HEK293 (cell line): ENCODE results near the gene FYTTD1.

ENCODE experiments used
- ATF2 ChIP-seq: fragments of 450-650 bp; formaldehyde crosslinking; IDR thresholded peaks from 2 replicates; pipeline ENCODE4 v1.5.1; 2016; ENCODE audit warnings: missing biosample characterization, missing genetic modification characterization, low read depth
- CTCF ChIP-seq: fragments of 450-650 bp; formaldehyde crosslinking; IDR thresholded peaks from 2 replicates; pipeline ENCODE4 v1.5.1; 2016; ENCODE audit warnings: missing biosample characterization, missing genetic modification characterization
- MZF1 ChIP-seq: fragments of 450-650 bp; formaldehyde crosslinking; IDR thresholded peaks from 2 replicates; pipeline ENCODE4 v1.5.1; 2017; ENCODE audit warnings: missing biosample characterization, missing genetic modification characterization, borderline replicate concordance
- REST ChIP-seq: fragments of 450-650 bp; formaldehyde crosslinking; IDR thresholded peaks from 2 replicates; pipeline ENCODE4 v1.5.1; 2016; ENCODE audit warnings: missing biosample characterization, missing genetic modification characterization
- ZNF112 ChIP-seq: fragments of 450-650 bp; formaldehyde crosslinking; IDR thresholded peaks from 2 replicates; pipeline ENCODE4 v1.5.0; 2017; ENCODE audit warnings: missing biosample characterization, missing genetic modification characterization
- ZNF133 ChIP-seq: fragments of 450-650 bp; formaldehyde crosslinking; IDR thresholded peaks from 2 replicates; pipeline ENCODE4 v1.5.1; 2016; ENCODE audit warnings: missing biosample characterization, missing genetic modification characterization
- ZNF19 ChIP-seq: fragments of 450-650 bp; formaldehyde crosslinking; IDR thresholded peaks from 2 replicates; pipeline ENCODE4; 2016; ENCODE audit warnings: missing biosample characterization, missing genetic modification characterization, low read depth
- ZNF214 ChIP-seq: fragments of 450-650 bp; formaldehyde crosslinking; IDR thresholded peaks from 2 replicates; pipeline ENCODE4 v1.5.1; 2017; ENCODE audit warnings: missing biosample characterization, mild to moderate bottlenecking, missing genetic modification characterization, borderline replicate concordance
- ZNF366 ChIP-seq: fragments of 450-650 bp; formaldehyde crosslinking; conservative IDR thresholded peaks from 2 replicates; pipeline ENCODE4 v1.5.1; 2016; ENCODE audit warnings: missing biosample characterization, missing genetic modification characterization
- ZNF449 ChIP-seq: fragments of 450-650 bp; formaldehyde crosslinking; IDR thresholded peaks from 2 replicates; pipeline ENCODE4 v1.5.1; 2017; ENCODE audit warnings: missing biosample characterization, mild to moderate bottlenecking, missing genetic modification characterization, moderate library complexity
- ZNF514 ChIP-seq: fragments of 450-650 bp; formaldehyde crosslinking; IDR thresholded peaks from 2 replicates; pipeline ENCODE4 v1.5.1; 2016; ENCODE audit warnings: missing biosample characterization, missing genetic modification characterization
- ZNF629 ChIP-seq: fragments of 450-650 bp; formaldehyde crosslinking; IDR thresholded peaks from 2 replicates; pipeline ENCODE4 v1.5.1; 2017; ENCODE audit warnings: missing biosample characterization, missing genetic modification characterization
- ZSCAN5A ChIP-seq: fragments of 450-650 bp; formaldehyde crosslinking; IDR thresholded peaks from 2 replicates; pipeline ENCODE4 v1.5.1; 2016; ENCODE audit warnings: missing biosample characterization, missing genetic modification characterization

- TF ChIP-seq ZNF514 (tag by site-specific recombination) = no peak
- TF ChIP-seq ATF2 (tag by site-specific recombination) = no peak
- TF ChIP-seq MZF1 = no peak
- no peak for TF ChIP-seq CTCF
- TF ChIP-seq ZNF366 (tag by site-specific recombination) = no peak
- no peak for TF ChIP-seq ZNF112
- no peak for TF ChIP-seq ZNF214 (tag by site-specific recombination)
- no peak for TF ChIP-seq ZNF19 (tag by site-specific recombination)
- TF ChIP-seq ZSCAN5A = no peak
- no peak for TF ChIP-seq ZNF133 (tag by site-specific recombination)
- TF ChIP-seq REST (tag by site-specific recombination) = no peak
- no peak for TF ChIP-seq ZNF629 (tag by site-specific recombination)
- no peak for TF ChIP-seq ZNF449 (tag by site-specific recombination)
These were observed 43.0 kb upstream of the FYTTD1 start for GRCh38 chr3:197706658-197707057.
